Ovary (tissue), 3 donors: Measurements from ENCODE around the gene ADGRB3.

Source experiments
- EP300 ChIP-seq: sonication (generic); formaldehyde crosslinking; IDR thresholded peaks from one replicate; pipeline ENCODE4 v1.6.1; 2017; ENCODE audit warnings: antibody characterized with exemption
- POLR2A ChIP-seq: fragments of 450-650 bp; IDR thresholded peaks from one replicate; pipeline ENCODE4 v1.6.1; 2017; ENCODE audit warnings: antibody characterized with exemption, mild to moderate bottlenecking, moderate library complexity
- TF ChIP-seq, protein P1 (sequence below), 3 donors: fragments of 450-650 bp in 2 of 3; fragments of 200-600 bp in 1 of 3; IDR thresholded peaks; one replicate each; pipeline versions ENCODE4 v1.5.1 to v1.8.0; 2016 to 2022; ENCODE audit warnings: antibody characterized with exemption in 3 of 3, mild to moderate bottlenecking in 1 of 3
- donor health status: DM: no; HTN: no; CAD: no.

DNA sequence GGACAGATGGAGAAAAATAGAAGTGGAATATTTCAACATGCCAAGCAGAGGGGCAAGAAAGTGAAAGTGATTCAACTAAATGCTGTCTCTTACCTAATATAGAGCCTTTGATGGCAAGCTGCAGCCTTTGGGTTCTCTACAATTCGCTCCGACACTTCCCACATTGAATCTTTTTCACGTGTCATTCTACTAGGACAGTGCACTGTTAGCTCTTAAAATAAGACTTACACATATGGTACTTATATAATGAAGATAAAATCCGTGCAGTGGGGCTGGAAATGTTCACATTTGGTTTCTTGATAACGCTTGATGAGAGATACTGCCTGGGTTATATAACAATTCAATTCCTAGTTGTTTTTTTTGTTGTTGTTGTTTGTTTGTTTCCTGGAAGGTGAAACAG is 659.3 kb downstream of the ADGRB3 start:
- TF ChIP-seq, protein P1, sequence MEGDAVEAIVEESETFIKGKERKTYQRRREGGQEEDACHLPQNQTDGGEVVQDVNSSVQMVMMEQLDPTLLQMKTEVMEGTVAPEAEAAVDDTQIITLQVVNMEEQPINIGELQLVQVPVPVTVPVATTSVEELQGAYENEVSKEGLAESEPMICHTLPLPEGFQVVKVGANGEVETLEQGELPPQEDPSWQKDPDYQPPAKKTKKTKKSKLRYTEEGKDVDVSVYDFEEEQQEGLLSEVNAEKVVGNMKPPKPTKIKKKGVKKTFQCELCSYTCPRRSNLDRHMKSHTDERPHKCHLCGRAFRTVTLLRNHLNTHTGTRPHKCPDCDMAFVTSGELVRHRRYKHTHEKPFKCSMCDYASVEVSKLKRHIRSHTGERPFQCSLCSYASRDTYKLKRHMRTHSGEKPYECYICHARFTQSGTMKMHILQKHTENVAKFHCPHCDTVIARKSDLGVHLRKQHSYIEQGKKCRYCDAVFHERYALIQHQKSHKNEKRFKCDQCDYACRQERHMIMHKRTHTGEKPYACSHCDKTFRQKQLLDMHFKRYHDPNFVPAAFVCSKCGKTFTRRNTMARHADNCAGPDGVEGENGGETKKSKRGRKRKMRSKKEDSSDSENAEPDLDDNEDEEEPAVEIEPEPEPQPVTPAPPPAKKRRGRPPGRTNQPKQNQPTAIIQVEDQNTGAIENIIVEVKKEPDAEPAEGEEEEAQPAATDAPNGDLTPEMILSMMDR (IDR thresholded peaks at IDR 0.05) = no peak
- no peak for TF ChIP-seq POLR2A
- no peak for TF ChIP-seq EP300
